KMS-11 (cell line): ENCODE measurements around the gene HSPA4.
"Not testable (repeated sequence)": the region's sequence is repeated elsewhere in the genome, so short reads cannot be mapped to it uniquely, and the experiment has no call there.

Source experiments
- H2AFZ ChIP-seq: fragments of 200-600 bp; sonication (generic); 2 replicates; pipeline ENCODE4 v1.6.1; 2016; ENCODE audit warnings: antibody characterized with exemption, mixed run types, low read depth
- H3K27ac ChIP-seq: fragments of 200-600 bp; sonication (generic); 2 replicates; pipeline ENCODE4 v1.6.1; 2016; ENCODE audit warnings: mild to moderate bottlenecking, mixed run types
- H3K27me3 ChIP-seq: fragments of 200-600 bp; sonication (generic); 2 replicates; pipeline ENCODE4 v1.6.1; 2017; ENCODE audit warnings: mild to moderate bottlenecking, low read depth, mixed run types, moderate library complexity; ENCODE audit not compliant: insufficient read depth
- H3K36me3 ChIP-seq: fragments of 200-600 bp; sonication (generic); 2 replicates; pipeline ENCODE4 v1.6.1; 2017; ENCODE audit warnings: mild to moderate bottlenecking, mixed run types; ENCODE audit not compliant: insufficient read depth
- H3K4me1 ChIP-seq: fragments of 200-600 bp; sonication (generic); 2 replicates; pipeline ENCODE4 v1.6.1; 2016; ENCODE audit warnings: mild to moderate bottlenecking, low read depth, mixed run types; ENCODE audit not compliant: poor library complexity, severe bottlenecking
- H3K4me2 ChIP-seq: fragments of 200-600 bp; sonication (generic); 2 replicates; pipeline ENCODE4 v1.7.0; 2016; ENCODE audit warnings: mild to moderate bottlenecking, mixed run types
- H3K4me3 ChIP-seq: fragments of 200-600 bp; sonication (generic); IDR thresholded peaks from 2 replicates; pipeline ENCODE4 v1.6.1; 2017; ENCODE audit warnings: low read depth, low read length, mixed read lengths; ENCODE audit not compliant: insufficient read depth
- H3K79me2 ChIP-seq: fragments of 200-600 bp; sonication (generic); 2 replicates; pipeline ENCODE4 v1.6.1; 2016; ENCODE audit warnings: low read depth, mixed run types; ENCODE audit not compliant: insufficient read depth
- H3K9ac ChIP-seq: fragments of 200-600 bp; sonication (generic); 2 replicates; pipeline ENCODE4 v1.6.1; 2016; ENCODE audit warnings: mild to moderate bottlenecking, mixed run types
- H4K20me1 ChIP-seq: fragments of 200-600 bp; sonication (generic); 2 replicates; pipeline ENCODE4 v1.6.1; 2016; ENCODE audit warnings: mild to moderate bottlenecking, mixed run types; ENCODE audit not compliant: insufficient read depth
- TF ChIP-seq, protein P1 (sequence below): fragments of 200-600 bp; sonication (generic); conservative IDR thresholded peaks from 2 replicates; pipeline ENCODE4 v1.6.1; 2017; ENCODE audit warnings: low read depth, mild to moderate bottlenecking, antibody characterized with exemption, low read length, moderate library complexity, mixed read lengths

The HSPA4 gene

GRCh38 chr5:133130387-133131118 lies 78.7 kb downstream of the HSPA4 start:
- Histone ChIP-seq H4K20me1 (no peaks in the 10 kb centered on the region), H3K36me3 (no peaks in the 10 kb centered on the region), H3K4me3 (no peak overlapping the region), H3K27me3 (no peaks in the 10 kb centered on the region), H3K4me2 (no peak overlapping the region), H3K9ac (no peak overlapping the region), H3K4me1 (no peaks in the 10 kb centered on the region), H3K27ac (no peak overlapping the region), H2AFZ (no peak overlapping the region), H3K79me2 (no peaks in the 10 kb centered on the region)
- TF ChIP-seq, protein P1, sequence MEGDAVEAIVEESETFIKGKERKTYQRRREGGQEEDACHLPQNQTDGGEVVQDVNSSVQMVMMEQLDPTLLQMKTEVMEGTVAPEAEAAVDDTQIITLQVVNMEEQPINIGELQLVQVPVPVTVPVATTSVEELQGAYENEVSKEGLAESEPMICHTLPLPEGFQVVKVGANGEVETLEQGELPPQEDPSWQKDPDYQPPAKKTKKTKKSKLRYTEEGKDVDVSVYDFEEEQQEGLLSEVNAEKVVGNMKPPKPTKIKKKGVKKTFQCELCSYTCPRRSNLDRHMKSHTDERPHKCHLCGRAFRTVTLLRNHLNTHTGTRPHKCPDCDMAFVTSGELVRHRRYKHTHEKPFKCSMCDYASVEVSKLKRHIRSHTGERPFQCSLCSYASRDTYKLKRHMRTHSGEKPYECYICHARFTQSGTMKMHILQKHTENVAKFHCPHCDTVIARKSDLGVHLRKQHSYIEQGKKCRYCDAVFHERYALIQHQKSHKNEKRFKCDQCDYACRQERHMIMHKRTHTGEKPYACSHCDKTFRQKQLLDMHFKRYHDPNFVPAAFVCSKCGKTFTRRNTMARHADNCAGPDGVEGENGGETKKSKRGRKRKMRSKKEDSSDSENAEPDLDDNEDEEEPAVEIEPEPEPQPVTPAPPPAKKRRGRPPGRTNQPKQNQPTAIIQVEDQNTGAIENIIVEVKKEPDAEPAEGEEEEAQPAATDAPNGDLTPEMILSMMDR: no peak

GRCh38 chr5:133132717-133133116 lies 80.9 kb downstream of the HSPA4 start:
- H3K9ac ChIP-seq: no peak overlapping the region
- H3K27ac ChIP-seq: no peak overlapping the region
- H3K4me1 ChIP-seq: no peaks in the 10 kb centered on the region
- no peak overlapping the region for H2AFZ ChIP-seq
- no peaks in the 10 kb centered on the region for H3K36me3 ChIP-seq
- H4K20me1 ChIP-seq: no peaks in the 10 kb centered on the region
- no peak overlapping the region for H3K4me3 ChIP-seq
- no peak overlapping the region for H3K4me2 ChIP-seq
- no peaks in the 10 kb centered on the region for H3K79me2 ChIP-seq
- H3K27me3 ChIP-seq: no peaks in the 10 kb centered on the region
- TF ChIP-seq, protein P1: no peak

DNA sequence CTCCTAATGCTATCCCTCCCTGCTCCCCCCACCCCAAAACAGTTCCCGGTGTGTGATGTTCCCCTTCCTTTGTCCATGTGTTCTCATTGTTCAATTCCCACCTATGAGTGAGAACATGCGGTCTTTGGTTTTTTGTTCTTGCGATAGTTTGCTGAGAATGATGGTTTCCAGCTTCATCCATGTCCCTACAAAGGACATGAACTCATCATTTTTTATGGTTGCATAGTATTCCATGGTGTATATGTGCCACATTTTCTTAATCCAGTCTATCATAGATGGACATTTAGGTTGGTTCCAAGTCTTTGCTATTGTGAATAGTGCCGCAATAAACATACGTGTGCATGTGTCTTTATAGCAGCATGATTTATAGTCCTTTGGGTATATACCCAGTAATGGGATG lies 81.4 kb downstream of the HSPA4 start:
- H3K4me1 ChIP-seq, H2AFZ ChIP-seq, H3K4me2 ChIP-seq, H3K36me3 ChIP-seq, H3K27me3 ChIP-seq, H3K79me2 ChIP-seq, H3K9ac ChIP-seq, H3K4me3 ChIP-seq, H3K27ac ChIP-seq, H4K20me1 ChIP-seq: not testable (repeated sequence)

- not testable (repeated sequence) for H2AFZ ChIP-seq, H4K20me1 ChIP-seq, H3K27ac ChIP-seq, H3K27me3 ChIP-seq, H3K4me3 ChIP-seq, H3K79me2 ChIP-seq, H3K36me3 ChIP-seq, H3K4me1 ChIP-seq, H3K9ac ChIP-seq, H3K4me2 ChIP-seq
Measured at GRCh38 chr5:133136890-133137289, 85.1 kb downstream of the HSPA4 start.

DNA sequence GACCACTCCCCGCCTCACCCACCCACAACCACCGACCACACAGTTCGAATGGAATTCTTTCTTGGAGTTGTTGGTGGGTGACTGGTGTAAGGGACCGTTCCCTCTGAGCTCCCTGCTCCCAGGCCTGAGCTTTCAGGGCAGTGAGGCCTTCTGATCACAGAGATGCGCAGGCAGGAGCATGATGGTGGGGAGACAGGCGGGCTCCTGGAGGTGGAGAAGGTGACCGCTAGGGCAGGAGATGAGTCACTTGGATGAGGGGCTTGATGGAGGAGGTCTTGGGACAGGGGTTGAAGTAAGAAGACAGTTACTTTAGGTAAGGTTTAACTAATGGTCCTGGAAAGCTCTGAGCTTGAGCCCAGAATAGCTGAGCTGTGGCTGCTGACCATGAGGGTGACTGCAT lies 88.5 kb downstream of the HSPA4 start:
- H3K4me3 ChIP-seq: no peak overlapping the region
- H3K27ac ChIP-seq: no peak overlapping the region
- TF ChIP-seq, protein P1: no peak
- H2AFZ ChIP-seq: no peak overlapping the region
- no peaks in the 10 kb centered on the region for H3K27me3 ChIP-seq
- no peaks in the 10 kb centered on the region for H4K20me1 ChIP-seq
- no peak overlapping the region for H3K4me2 ChIP-seq
- H3K36me3 ChIP-seq: no peaks in the 10 kb centered on the region
- no peaks in the 10 kb centered on the region for H3K79me2 ChIP-seq
- no peaks in the 10 kb centered on the region for H3K4me1 ChIP-seq
- H3K9ac ChIP-seq: no peak overlapping the region
